B cell (primary cell): ENCODE results near the gene PLVAP. TPM values are rescaled to one million over a fixed set of nuclear protein-coding genes. Genes with fewer than 3 reads are reported as not detected.

Experiments
- ATAC-seq: fragments of 200-7000 bp; cut with Tn5 transposase; one replicate; pipeline ENCODE4 v1.10.0; 2021; ENCODE audit warnings: low read depth, mild to moderate bottlenecking, moderate number of reproducible peaks, moderate library complexity
- CTCF ChIA-PET: fragments of 350-600 bp; sonication (Branson Sonifier 250); formaldehyde crosslinking; loops from one replicate; lab custom pipeline; 2021; ENCODE audit warnings: antibody characterized with exemption, inconsistent platforms; lab: Charles Lee
- POLR2A ChIA-PET: fragments of 350-600 bp; sonication (Branson Sonifier 250); formaldehyde crosslinking; loops from one replicate; lab custom pipeline; 2021; ENCODE audit warnings: antibody characterized with exemption; lab: Charles Lee
- DNase-seq: peaks from one replicate; pipeline ENCODE4 v3.0.0; 2013
- H2AFZ ChIP-seq: 2 replicates; pipeline ENCODE4 v1.6.1; 2012; ENCODE audit warnings: mild to moderate bottlenecking, low read depth, low read length; ENCODE audit not compliant: insufficient read depth, poor library complexity, severe bottlenecking
- H3K27ac ChIP-seq, 2 donors: 1 replicate in 1 of 2; 2 replicates in 1 of 2; pipeline ENCODE4 v1.5.1; 2012 to 2013; ENCODE audit warnings: low read length in 2 of 2, mild to moderate bottlenecking in 2 of 2, moderate library complexity in 1 of 2
- H3K27me3 ChIP-seq, 4 experiments: fragments of 200-600 bp in 1 of 4; sonication (generic) in 1 of 4; replicated peaks in 1 of 4; 1 replicate in 2 of 4; 2 replicates in 2 of 4; pipeline versions ENCODE4 v1.6.1 to v1.7.0; 2013 to 2016; ENCODE audit warnings: low read length in 3 of 4, mild to moderate bottlenecking in 2 of 4, mixed read lengths in 1 of 4, moderate library complexity in 1 of 4; ENCODE audit not compliant: insufficient read depth in 4 of 4, control insufficient read depth in 3 of 4; ENCODE audit errors: control extremely low read depth in 1 of 4
- H3K36me3 ChIP-seq, 2 experiments: replicated peaks in 1 of 2; 1 replicate in 1 of 2; 2 replicates in 1 of 2; pipeline versions ENCODE4 v1.6.1 to v1.7.1; 2013; ENCODE audit warnings: low read length in 1 of 2; ENCODE audit not compliant: insufficient read depth in 2 of 2, control insufficient read depth in 1 of 2; ENCODE audit errors: control extremely low read depth in 1 of 2, extremely low read depth in 1 of 2
- H3K4me1 ChIP-seq, 2 donors: fragments of 200-600 bp in 1 of 2; sonication (generic) in 1 of 2; 1 replicate in 1 of 2; 2 replicates in 1 of 2; pipeline versions ENCODE4 v1.5.1 to v1.6.1; 2013 to 2017; ENCODE audit warnings: low read length in 2 of 2; ENCODE audit not compliant: control insufficient read depth in 2 of 2, insufficient read depth in 2 of 2
- H3K4me2 ChIP-seq: replicated peaks from 2 replicates; pipeline ENCODE3; 2012; ENCODE audit warnings: mild to moderate bottlenecking, low read depth, low read length; ENCODE audit not compliant: poor library complexity, severe bottlenecking
- H3K4me3 ChIP-seq, 5 experiments: fragments of 200-600 bp in 1 of 5; sonication (generic) in 1 of 5; 1 replicate in 3 of 5; 2 replicates in 2 of 5; pipeline versions ENCODE4 v1.5.1 to v1.7.0; 2011 to 2016; ENCODE audit warnings: low read length in 4 of 5, mild to moderate bottlenecking in 4 of 5, low read depth in 2 of 5, control low read depth in 1 of 5, moderate library complexity in 1 of 5; ENCODE audit not compliant: insufficient read depth in 1 of 5; ENCODE audit errors: control extremely low read depth in 1 of 5, extremely low read depth in 1 of 5
- H3K79me2 ChIP-seq: fragments of 200-600 bp; sonication (generic); one replicate; pipeline ENCODE4 v1.6.0; 2016; ENCODE audit warnings: low read length; ENCODE audit not compliant: control insufficient read depth, insufficient read depth
- H3K9ac ChIP-seq: fragments of 200-600 bp; sonication (generic); 2 replicates; pipeline ENCODE4 v1.6.1; 2017; ENCODE audit warnings: mild to moderate bottlenecking, low read length, moderate library complexity
- H3K9me3 ChIP-seq, 3 donors: one replicate each; pipeline versions ENCODE4 v1.6.1 to v1.7.1; 2013; ENCODE audit warnings: low read length in 2 of 3; ENCODE audit not compliant: control insufficient read depth in 2 of 3, insufficient read depth in 1 of 3; ENCODE audit errors: control extremely low read depth in 1 of 3
- H4K20me1 ChIP-seq: 2 replicates; pipeline ENCODE4 v1.6.0; 2012; ENCODE audit warnings: mild to moderate bottlenecking, low read length; ENCODE audit not compliant: insufficient read depth, control insufficient read depth, poor library complexity, severe bottlenecking
- H3K27ac Mint-ChIP-seq: one replicate; pipeline ENCODE4 v1.8.0; 2021; ENCODE audit warnings: mixed read lengths
- H3K27me3 Mint-ChIP-seq: one replicate; pipeline ENCODE4 v1.8.0; 2021; ENCODE audit warnings: mixed read lengths
- H3K4me1 Mint-ChIP-seq: one replicate; pipeline ENCODE4 v1.8.0; 2021; ENCODE audit warnings: mixed read lengths
- H3K4me3 Mint-ChIP-seq: one replicate; pipeline ENCODE4 v1.8.0; 2021; ENCODE audit warnings: mixed read lengths
- H3K9me3 Mint-ChIP-seq: one replicate; pipeline ENCODE4 v1.8.0; 2022; ENCODE audit warnings: mixed read lengths; ENCODE audit not compliant: insufficient read depth
- EZH2 ChIP-seq: IDR thresholded peaks from 2 replicates; pipeline ENCODE4 v1.6.1; 2012; ENCODE audit warnings: borderline replicate concordance, low read depth, mild to moderate bottlenecking, moderate library complexity, low read length; ENCODE audit not compliant: insufficient read depth, poor library complexity, severe bottlenecking
- WGBS: methylation state at CpG from one replicate; pipeline ENCODE4 v1.1.5; 2013; ENCODE audit warnings: missing lambda C conversion rate; ENCODE audit not compliant: insufficient coverage; 5-methylcytosine and 5-hydroxymethylcytosine counted together
- intact Hi-C: fragments of 100-400 bp; cut with micrococcal nuclease; formaldehyde crosslinking; loops from one replicate; pipeline ENCODE4 v1.10.0; 2022
- polyA plus RNA-seq: library from polyadenylated mRNA; depleted of rRNA; stranded (reverse); fragments of >200 nt; gene quantifications from 2 replicates; pipeline ENCODE4 v1.2.3, GENCODE V29; 2012
- total RNA-seq, 2 donors: library from RNA; stranded (reverse); fragments of 120-200 nt in 1 of 2; gene quantifications; 1 replicate in 1 of 2; 2 replicates in 1 of 2; pipeline versions ENCODE4 v1.2.3 to v1.2.4, GENCODE V29; 2013 to 2022
- TF ChIP-seq, protein P1 (sequence below): fragments of 200-600 bp; IDR thresholded peaks from one replicate; pipeline ENCODE4 v1.8.0; 2022; ENCODE audit warnings: antibody characterized with exemption, mild to moderate bottlenecking

PLVAP gene
- total and polyA plus RNA-seq, 2 donors (not counting 1 experiment from before 2014, with no cell fraction given), result 0.06 TPM; not detected in 1

DNA sequence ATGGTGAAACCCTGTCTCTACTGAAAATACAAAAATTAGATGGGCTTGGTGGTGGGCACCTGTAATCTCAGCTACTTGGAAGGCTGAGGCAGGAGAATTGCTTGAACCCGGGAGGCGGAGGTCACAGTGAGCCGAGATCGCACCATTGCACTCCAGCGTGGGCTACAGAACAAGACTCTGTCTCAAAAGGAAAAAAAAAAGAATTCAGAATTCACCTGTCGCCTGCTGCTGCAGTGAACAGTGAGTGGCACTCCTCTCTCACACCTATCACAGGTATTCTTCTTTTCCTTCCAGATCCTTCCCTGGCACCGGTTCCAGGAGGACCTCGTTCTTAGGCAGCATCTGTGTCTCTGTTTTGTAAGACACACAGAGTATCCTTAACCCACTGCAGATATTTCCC is 37.0 kb upstream of the PLVAP start:
- ChIA-PET POLR2A (no interaction called here), CTCF (interaction anchor here (2.2 kb wide), 1 partner anchor 28 kb away, joined by 7 read pairs; no protein-coding TSS in a partner anchor)
- Mint-ChIP-seq H3K27ac (no peak overlapping the region), H3K4me1 (peaks cover 3% of the 10 kb centered on the region), H3K27me3 (no peaks in the 10 kb centered on the region), H3K4me3 (no peak overlapping the region), H3K9me3 (no peaks in the 10 kb centered on the region)
- Histone ChIP-seq H3K9ac (no peak overlapping the region), H3K79me2 (peaks cover 24% of the 10 kb centered on the region), H3K27ac (no peak overlapping the region), H2AFZ (no peak overlapping the region), H3K27me3 (no peaks in the 10 kb centered on the region), H3K4me3 (no peak overlapping the region), H4K20me1 (no peaks in the 10 kb centered on the region), H3K36me3 (peaks cover 0 to 22% of the 10 kb centered on the region in 2 experiments), H3K4me1 (peaks cover 2% of the 10 kb centered on the region in 2 donors), H3K9me3 (no peaks in the 10 kb centered on the region), H3K4me2 (no peak overlapping the region)
- intact Hi-C loops, result no loop called here
- no peak for DNase-seq
- whole genome bisulfite sequencing, result 96% methylated on average over 8 of the region's 8 CpGs
- TF ChIP-seq EZH2, result no peak
- TF ChIP-seq, protein P1, sequence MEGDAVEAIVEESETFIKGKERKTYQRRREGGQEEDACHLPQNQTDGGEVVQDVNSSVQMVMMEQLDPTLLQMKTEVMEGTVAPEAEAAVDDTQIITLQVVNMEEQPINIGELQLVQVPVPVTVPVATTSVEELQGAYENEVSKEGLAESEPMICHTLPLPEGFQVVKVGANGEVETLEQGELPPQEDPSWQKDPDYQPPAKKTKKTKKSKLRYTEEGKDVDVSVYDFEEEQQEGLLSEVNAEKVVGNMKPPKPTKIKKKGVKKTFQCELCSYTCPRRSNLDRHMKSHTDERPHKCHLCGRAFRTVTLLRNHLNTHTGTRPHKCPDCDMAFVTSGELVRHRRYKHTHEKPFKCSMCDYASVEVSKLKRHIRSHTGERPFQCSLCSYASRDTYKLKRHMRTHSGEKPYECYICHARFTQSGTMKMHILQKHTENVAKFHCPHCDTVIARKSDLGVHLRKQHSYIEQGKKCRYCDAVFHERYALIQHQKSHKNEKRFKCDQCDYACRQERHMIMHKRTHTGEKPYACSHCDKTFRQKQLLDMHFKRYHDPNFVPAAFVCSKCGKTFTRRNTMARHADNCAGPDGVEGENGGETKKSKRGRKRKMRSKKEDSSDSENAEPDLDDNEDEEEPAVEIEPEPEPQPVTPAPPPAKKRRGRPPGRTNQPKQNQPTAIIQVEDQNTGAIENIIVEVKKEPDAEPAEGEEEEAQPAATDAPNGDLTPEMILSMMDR, result no peak
- no peak for ATAC-seq

DNA sequence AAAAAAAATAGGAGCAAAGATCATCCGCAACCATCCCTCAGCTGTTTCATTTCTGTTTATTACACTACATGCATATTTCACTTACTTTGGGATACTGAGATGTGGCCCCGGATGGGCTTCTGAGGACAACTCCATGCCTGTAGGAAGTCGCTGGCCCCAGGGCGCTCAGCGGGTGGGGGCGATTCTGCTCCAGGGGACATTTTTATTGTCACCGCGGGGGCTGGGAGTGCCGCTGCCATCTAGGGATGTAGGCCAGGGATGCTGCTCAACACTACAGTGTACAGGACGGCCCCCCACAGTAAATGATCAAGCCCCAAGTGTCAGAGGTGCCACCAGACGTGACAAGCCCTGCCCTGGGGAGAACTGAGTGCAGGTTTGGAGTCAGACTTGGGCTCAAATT is 34.7 kb upstream of the PLVAP start:
- no peak overlapping the region for H3K27ac ChIP-seq
- no peaks in the 10 kb centered on the region for H3K9me3 ChIP-seq
- no peak overlapping the region for H3K9ac ChIP-seq
- ChIA-PET CTCF (no interaction called here), POLR2A (interaction anchor here (0.7 kb wide), 1 partner anchor 349 kb away, joined by 3 read pairs; no protein-coding TSS in a partner anchor)
- peaks cover 4 to 11% of the 10 kb centered on the region in 2 donors for H3K4me1 ChIP-seq
- no peak overlapping the region for H2AFZ ChIP-seq
- peaks cover 0 to 22% of the 10 kb centered on the region in 2 experiments for H3K36me3 ChIP-seq
- H3K4me2 ChIP-seq, result no peak overlapping the region
- no peaks in the 10 kb centered on the region for H3K27me3 ChIP-seq
- 93% methylated on average over 11 of the region's 11 CpGs for WGBS
- no peak for DNase-seq
- Mint-ChIP-seq H3K9me3 (no peaks in the 10 kb centered on the region), H3K27me3 (no peaks in the 10 kb centered on the region), H3K27ac (no peak overlapping the region), H3K4me1 (peaks cover 14% of the 10 kb centered on the region), H3K4me3 (no peak overlapping the region)
- no peak for ATAC-seq
- peaks cover 26% of the 10 kb centered on the region for H3K79me2 ChIP-seq
- no peaks in the 10 kb centered on the region for H4K20me1 ChIP-seq
- no peak for TF ChIP-seq EZH2
- TF ChIP-seq, protein P1, result no peak
- intact Hi-C loops, result no loop called here
- H3K4me3 ChIP-seq, result no peak overlapping the region
